ENCODE results near the gene YAE1.
"Not testable (repeated sequence)": the region's sequence is repeated elsewhere in the genome, so short reads cannot be mapped to it uniquely, and the experiment has no call there.

- not testable (repeated sequence) for TF ChIP-seq NRF1 (IDR thresholded peaks at IDR 0.05; ENCODE audit: low read depth, low read length); CTCF (IDR thresholded peaks at IDR 0.05; ENCODE audit: control extremely low read depth in 1 of 3, insufficient read depth in 1 of 3, low read depth in 1 of 3, low read length in 3 of 3); MAX (IDR thresholded peaks at IDR 0.05); RBBP5 (IDR thresholded peaks at IDR 0.05; ENCODE audit: borderline replicate concordance, low read depth, low read length); EZH2 (IDR thresholded peaks at IDR 0.05; ENCODE audit: low read depth, low read length, severe bottlenecking); POLR2A (IDR thresholded peaks at IDR 0.05; ENCODE audit: control extremely low read depth in 1 of 2, low read depth in 2 of 2, low read length in 2 of 2); EP300 (IDR thresholded peaks at IDR 0.05; ENCODE audit: borderline replicate concordance in 1 of 2, low read depth in 2 of 2, low read length in 2 of 2)
These were observed 21.4 kb upstream of the YAE1 start for GRCh38 chr7:39544774-39545173.
